ENCODE results near the gene ANXA6. TPM values are rescaled to one million over a fixed set of nuclear protein-coding genes. Genes with fewer than 3 reads are reported as not detected.

ANXA6 gene
- total RNA-seq, 4 donors from 2014 or later: 8.6 to 80.3 (median 24.9) TPM

GRCh38 chr5:151186052-151186451 lies 28.5 kb upstream of the ANXA6 start:
- H3K4me1 ChIP-seq: no peaks in the 10 kb centered on the region
- H3K4me3 ChIP-seq: no peak overlapping the region
- no peaks in the 10 kb centered on the region for H3K27me3 ChIP-seq
- H3K36me3 ChIP-seq: peaks cover 0 to 79% (median 10%) of the 10 kb centered on the region in 3 donors
- no peaks in the 10 kb centered on the region for H3K9me3 ChIP-seq
- TF ChIP-seq CTCF (IDR thresholded peaks at IDR 0.05) (no peak), POLR2A (IDR thresholded peaks at IDR 0.05) (no peak)
- intact Hi-C loops (cut with DNase I): no loop called here
- no peak overlapping the region for H3K27ac ChIP-seq
- no peak for DNase-seq
- 48 to 57% methylated on average over 4 to 5 of the region's 5 CpGs for WGBS, 2 donors

GRCh38 chr5:151184316-151185042 lies 26.9 kb upstream of the ANXA6 start:
- Histone ChIP-seq H3K27me3 (no peaks in the 10 kb centered on the region), H3K4me1 (no peaks in the 10 kb centered on the region), H3K4me3 (no peak overlapping the region), H3K9me3 (no peaks in the 10 kb centered on the region), H3K27ac (no peak overlapping the region), H3K36me3 (peaks cover 0 to 82% (median 10%) of the 10 kb centered on the region in 3 donors)
- no peak for DNase-seq
- TF ChIP-seq POLR2A (IDR thresholded peaks at IDR 0.05) (no peak), CTCF (IDR thresholded peaks at IDR 0.05) (no peak)
- intact Hi-C loops (cut with DNase I): no loop called here
- 75 to 79% methylated on average over 10 of the region's 10 CpGs for WGBS, 2 donors

GRCh38 chr5:151183456-151184245 lies 26.1 kb upstream of the ANXA6 start:
- TF ChIP-seq POLR2A (IDR thresholded peaks at IDR 0.05): no peak
- H3K27ac ChIP-seq: no peak overlapping the region
- H3K36me3 ChIP-seq: peaks cover 0 to 83% (median 10%) of the 10 kb centered on the region in 3 donors
- 93 to 100% methylated on average over 1 to 3 of the region's 7 CpGs for WGBS, 2 donors
- no peak for DNase-seq
- intact Hi-C loops (cut with DNase I): no loop called here
- no peak overlapping the region for H3K4me3 ChIP-seq
- no peaks in the 10 kb centered on the region for H3K4me1 ChIP-seq
- no peaks in the 10 kb centered on the region for H3K9me3 ChIP-seq
- no peaks in the 10 kb centered on the region for H3K27me3 ChIP-seq

GRCh38 chr5:151182976-151183375 lies 25.4 kb upstream of the ANXA6 start:
- H3K27me3 ChIP-seq: no peaks in the 10 kb centered on the region
- no peaks in the 10 kb centered on the region for H3K9me3 ChIP-seq
- intact Hi-C loops (cut with DNase I): no loop called here
- H3K4me3 ChIP-seq: no peak overlapping the region
- 80 to 100% methylated on average over 3 to 7 of the region's 8 CpGs for WGBS, 2 donors
- H3K36me3 ChIP-seq: peaks cover 0 to 80% (median 10%) of the 10 kb centered on the region in 3 donors
- H3K4me1 ChIP-seq: no peaks in the 10 kb centered on the region
- no peak for DNase-seq
- TF ChIP-seq CTCF (IDR thresholded peaks at IDR 0.05): no peak
- no peak for TF ChIP-seq POLR2A (IDR thresholded peaks at IDR 0.05)
- H3K27ac ChIP-seq: no peak overlapping the region

DNA sequence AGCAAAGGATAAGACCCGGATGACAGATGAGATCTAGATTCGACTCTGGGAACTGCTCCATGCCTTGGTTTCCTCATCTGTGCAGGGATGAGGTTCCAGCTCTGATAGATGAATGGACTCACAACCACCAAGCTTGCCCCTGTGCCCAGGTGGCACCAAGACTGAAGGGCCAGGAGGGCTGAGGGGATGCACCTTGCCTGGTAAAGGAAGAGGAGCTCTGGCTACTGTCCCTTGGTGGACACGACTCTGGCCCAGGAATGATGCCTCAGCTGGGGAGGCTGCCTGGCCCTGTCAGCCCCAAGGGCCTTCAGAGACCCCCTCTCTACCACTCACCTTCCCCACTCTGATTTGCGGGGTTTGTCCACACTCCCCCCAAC lies 24.9 kb upstream of the ANXA6 start:
- TF ChIP-seq POLR2A (IDR thresholded peaks at IDR 0.05) (no peak), CTCF (IDR thresholded peaks at IDR 0.05) (no peak)
- Histone ChIP-seq H3K9me3 (no peaks in the 10 kb centered on the region), H3K4me1 (no peaks in the 10 kb centered on the region), H3K27me3 (no peaks in the 10 kb centered on the region), H3K36me3 (peaks cover 0 to 76% (median 10%) of the 10 kb centered on the region in 3 donors), H3K4me3 (no peak overlapping the region), H3K27ac (no peak overlapping the region)
- intact Hi-C loops (cut with DNase I): no loop called here
- 82 to 88% methylated on average over 2 of the region's 4 CpGs for WGBS, 2 donors
- no peak for DNase-seq

All from esophagus squamous epithelium (tissue), 5 donors.